Measurements from ENCODE around the gene ALDH9A1. TPM values are rescaled to one million over a fixed set of nuclear protein-coding genes. Genes with fewer than 3 reads are reported as not detected.

The ALDH9A1 gene
- total and polyA plus RNA-seq, 10 of the 15 experiments (the other 5 are each of a cell fraction or from before 2014, with no cell fraction given): 25.7 to 106 (median 36.3) TPM

DNA sequence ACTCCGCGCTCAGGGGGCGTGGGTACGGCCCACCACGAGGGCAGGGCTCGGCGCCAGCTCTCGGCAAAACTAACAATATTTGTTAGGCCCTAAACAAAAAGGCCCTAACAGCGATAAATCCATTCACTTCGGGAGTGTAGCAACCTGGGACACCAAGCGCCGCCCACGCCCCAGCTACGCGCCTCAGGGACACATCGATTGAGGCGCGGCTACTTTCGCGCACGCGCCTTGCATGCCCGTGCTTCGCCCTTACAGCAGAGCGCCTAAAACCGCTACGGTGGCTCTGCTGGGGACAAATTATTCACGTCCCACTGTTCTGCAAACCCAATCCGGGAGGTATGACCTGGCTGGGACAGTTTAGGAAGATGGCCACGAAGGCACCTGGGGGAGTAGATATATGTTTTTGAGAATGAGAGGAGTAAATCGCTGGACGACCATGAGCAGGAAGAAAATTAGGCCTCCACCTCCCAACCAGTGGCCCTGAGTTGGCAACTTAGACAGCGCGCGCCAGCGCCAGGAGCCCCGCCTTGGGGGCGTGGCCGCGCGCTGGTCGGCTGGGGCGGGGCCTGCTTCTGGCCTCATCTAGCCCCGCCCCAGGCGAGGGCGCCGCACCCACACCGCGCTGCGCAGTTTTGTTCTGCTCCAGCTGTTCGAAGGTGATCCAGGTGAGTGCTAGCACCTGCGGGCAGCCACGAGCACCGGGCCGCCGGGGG is 67.6 kb downstream of the ALDH9A1 start, which contains the start of gene MGST3:
TSS of gene MGST3 (plus strand) at position 606 of the 713 bp plus-strand sequence. CDS start 18,614 bp downstream, outside the sequence.
- POLR2A ChIA-PET: interaction anchor here (0.8 to 1.6 kb wide), 4 partner anchors 33 to 226 kb away, joined by 3 to 9 read pairs (median 6); partner anchors contain the start of gene ALDH9A1
- peaks cover 20% of the 10 kb centered on the region for H3K4me1 ChIP-seq (ENCODE audit: control insufficient read depth, insufficient read depth, low read length)
- intact Hi-C loops (cut with micrococcal nuclease; ENCODE audit: unreplicated experiment): loop anchor here (1.0 to 5.0 kb wide), 2 partner anchors 32 to 67 kb away; partner anchors contain the start of gene ALDH9A1
- TF ChIP-seq, protein P1, sequence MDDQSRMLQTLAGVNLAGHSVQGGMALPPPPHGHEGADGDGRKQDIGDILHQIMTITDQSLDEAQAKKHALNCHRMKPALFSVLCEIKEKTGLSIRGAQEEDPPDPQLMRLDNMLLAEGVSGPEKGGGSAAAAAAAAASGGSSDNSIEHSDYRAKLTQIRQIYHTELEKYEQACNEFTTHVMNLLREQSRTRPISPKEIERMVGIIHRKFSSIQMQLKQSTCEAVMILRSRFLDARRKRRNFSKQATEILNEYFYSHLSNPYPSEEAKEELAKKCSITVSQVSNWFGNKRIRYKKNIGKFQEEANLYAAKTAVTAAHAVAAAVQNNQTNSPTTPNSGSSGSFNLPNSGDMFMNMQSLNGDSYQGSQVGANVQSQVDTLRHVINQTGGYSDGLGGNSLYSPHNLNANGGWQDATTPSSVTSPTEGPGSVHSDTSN (IDR thresholded peaks at IDR 0.05; ENCODE audit: insufficient replicate concordance, low read depth, low read length): no peak
- TF ChIP-seq FOXM1 (IDR thresholded peaks at IDR 0.05; ENCODE audit: low read depth, low read length): no peak
- TF ChIP-seq BCL11A (IDR thresholded peaks at IDR 0.05; ENCODE audit: low read depth, low read length): 0 out of 2 replicates have a peak, but pooled peaks have one; percentile 14
- no peak for TF ChIP-seq FOXK2 (IDR thresholded peaks at IDR 0.05)
- no peak for TF ChIP-seq SMAD1 (IDR thresholded peaks at IDR 0.05; ENCODE audit: low read depth, partially characterized antibody)
- peak; percentile 58; the same call in 1 of the 2 replicates for TF ChIP-seq CREM (IDR thresholded peaks at IDR 0.05; ENCODE audit: low read depth)
- TF ChIP-seq SRF (IDR thresholded peaks at IDR 0.05; ENCODE audit: low read depth in 2 of 2, low read length in 2 of 2): peak in 1 of 2 experiments; percentile 46; a peak in 1 of 4 replicates
- TF ChIP-seq SMAD5 (IDR thresholded peaks at IDR 0.05; ENCODE audit: low read depth): peak; percentile 33; the same call in 1 of the 2 replicates
- no peak for TF ChIP-seq SP1 (IDR thresholded peaks at IDR 0.05; ENCODE audit: low read depth, low read length)
- peak; percentile 80 for TF ChIP-seq IKZF1 (conservative IDR thresholded peaks at IDR 0.05)
- TF ChIP-seq, protein P2, sequence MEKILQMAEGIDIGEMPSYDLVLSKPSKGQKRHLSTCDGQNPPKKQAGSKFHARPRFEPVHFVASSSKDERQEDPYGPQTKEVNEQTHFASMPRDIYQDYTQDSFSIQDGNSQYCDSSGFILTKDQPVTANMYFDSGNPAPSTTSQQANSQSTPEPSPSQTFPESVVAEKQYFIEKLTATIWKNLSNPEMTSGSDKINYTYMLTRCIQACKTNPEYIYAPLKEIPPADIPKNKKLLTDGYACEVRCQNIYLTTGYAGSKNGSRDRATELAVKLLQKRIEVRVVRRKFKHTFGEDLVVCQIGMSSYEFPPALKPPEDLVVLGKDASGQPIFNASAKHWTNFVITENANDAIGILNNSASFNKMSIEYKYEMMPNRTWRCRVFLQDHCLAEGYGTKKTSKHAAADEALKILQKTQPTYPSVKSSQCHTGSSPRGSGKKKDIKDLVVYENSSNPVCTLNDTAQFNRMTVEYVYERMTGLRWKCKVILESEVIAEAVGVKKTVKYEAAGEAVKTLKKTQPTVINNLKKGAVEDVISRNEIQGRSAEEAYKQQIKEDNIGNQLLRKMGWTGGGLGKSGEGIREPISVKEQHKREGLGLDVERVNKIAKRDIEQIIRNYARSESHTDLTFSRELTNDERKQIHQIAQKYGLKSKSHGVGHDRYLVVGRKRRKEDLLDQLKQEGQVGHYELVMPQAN (conservative IDR thresholded peaks at IDR 0.05): peak; percentile 69; the same call in 1 of the 2 replicates
- TF ChIP-seq EP300 (IDR thresholded peaks at IDR 0.05; ENCODE audit: borderline replicate concordance in 1 of 2, control insufficient read depth in 1 of 2, low read depth in 2 of 2, low read length in 2 of 2): 0 out of 4 replicates have a peak, but pooled peaks of 1 of the 2 experiments have one; percentile 24
- peak; percentile 59 for TF ChIP-seq MYC (IDR thresholded peaks at IDR 0.05; ENCODE audit: insufficient read depth, insufficient read length, insufficient replicate concordance, low read length, severe bottlenecking)
- no peak for TF ChIP-seq SPI1 (IDR thresholded peaks at IDR 0.05; ENCODE audit: borderline replicate concordance, insufficient read depth, low read depth, low read length)
- TF ChIP-seq, protein P3, sequence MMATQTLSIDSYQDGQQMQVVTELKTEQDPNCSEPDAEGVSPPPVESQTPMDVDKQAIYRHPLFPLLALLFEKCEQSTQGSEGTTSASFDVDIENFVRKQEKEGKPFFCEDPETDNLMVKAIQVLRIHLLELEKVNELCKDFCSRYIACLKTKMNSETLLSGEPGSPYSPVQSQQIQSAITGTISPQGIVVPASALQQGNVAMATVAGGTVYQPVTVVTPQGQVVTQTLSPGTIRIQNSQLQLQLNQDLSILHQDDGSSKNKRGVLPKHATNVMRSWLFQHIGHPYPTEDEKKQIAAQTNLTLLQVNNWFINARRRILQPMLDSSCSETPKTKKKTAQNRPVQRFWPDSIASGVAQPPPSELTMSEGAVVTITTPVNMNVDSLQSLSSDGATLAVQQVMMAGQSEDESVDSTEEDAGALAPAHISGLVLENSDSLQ (IDR thresholded peaks at IDR 0.05): no peak
- TF ChIP-seq ZNF217 (IDR thresholded peaks at IDR 0.05): no peak
- TF ChIP-seq SIX5 (IDR thresholded peaks at IDR 0.05; ENCODE audit: low read depth, low read length, severe bottlenecking): peak; percentile 50
- no peak for TF ChIP-seq ZZZ3 (IDR thresholded peaks at IDR 0.05; ENCODE audit: control insufficient read depth, insufficient read length, low read depth)
- TF ChIP-seq GATAD2B (conservative IDR thresholded peaks at IDR 0.05; ENCODE audit: low read depth): peak; percentile 57; the same call in 1 of the 2 replicates

More for the DNA sequence above, 67.6 kb downstream of the ALDH9A1 start, which contains the start of gene MGST3:
- Histone ChIP-seq H4K20me1 (ENCODE audit: control insufficient read depth, insufficient read depth) (no peaks in the 10 kb centered on the region), H3K9me3 (replicated peaks; ENCODE audit: control insufficient read depth, insufficient read depth, low read length) (no peaks in the 10 kb centered on the region), H3K4me2 (ENCODE audit: control insufficient read depth, insufficient read depth) (peak within 1 kb of the TSS; percentile 94), H3K27me3 (replicated peaks in 1 of 2; ENCODE audit: control insufficient read depth in 2 of 2, insufficient read depth in 2 of 2, low read length in 1 of 2) (no peaks in the 10 kb centered on the region), H3K36me3 (ENCODE audit: control insufficient read depth in 2 of 2, insufficient read depth in 2 of 2, low read length in 1 of 2) (no peaks in the 10 kb centered on the region), H2AFZ (ENCODE audit: control insufficient read depth, low read depth, low read length) (peak within 1 kb of the TSS; percentile 99), H3K27ac (ENCODE audit: control insufficient read depth, insufficient read depth) (peak within 1 kb of the TSS; percentile 92), H3K79me2 (ENCODE audit: control insufficient read depth, insufficient read depth, low read length) (peaks cover 6% of the 10 kb centered on the region), H3K4me3 (peak within 1 kb of the TSS; percentile 87), H3K9ac (ENCODE audit: control insufficient read depth, insufficient read depth, low read length) (peak within 1 kb of the TSS; percentile 72)
- in situ Hi-C loops (cut with MboI): no loop called here
- WGBS (ENCODE audit: insufficient coverage, insufficient replicate concordance, low lambda C conversion rate, missing lambda C conversion rate): 1% methylated on average over 52 of the region's 56 CpGs
- RAD21 ChIA-PET (ENCODE audit: unreplicated experiment): interaction anchor here (0.6 to 2.3 kb wide), 2 partner anchors 33 to 67 kb away, joined by 5 to 8 read pairs; partner anchors contain the start of gene ALDH9A1
- CTCF ChIA-PET: interaction anchor here (0.6 to 1.7 kb wide), 7 partner anchors 14 to 273 kb away, joined by 3 to 8 read pairs (median 4); partner anchors contain the start of gene ALDH9A1
- peak; percentile 91 for DNase-seq (ENCODE audit: low read depth, low spot score)
- ATAC-seq: peak; percentile 95
- no TSS peak for BruUV-seq (replicated peaks)
- SMC1A ChIA-PET (ENCODE audit: uncharacterized antibody, unreplicated experiment): interaction anchor here (0.9 to 1.6 kb wide), 4 partner anchors 14 to 56 kb away, joined by 3 to 5 read pairs (median 4); no protein-coding TSS in a partner anchor
- FAIRE-seq: peak; percentile 62

Measured in GM12878 (cell line).